ENCODE data around the gene DGKI.

DNA sequence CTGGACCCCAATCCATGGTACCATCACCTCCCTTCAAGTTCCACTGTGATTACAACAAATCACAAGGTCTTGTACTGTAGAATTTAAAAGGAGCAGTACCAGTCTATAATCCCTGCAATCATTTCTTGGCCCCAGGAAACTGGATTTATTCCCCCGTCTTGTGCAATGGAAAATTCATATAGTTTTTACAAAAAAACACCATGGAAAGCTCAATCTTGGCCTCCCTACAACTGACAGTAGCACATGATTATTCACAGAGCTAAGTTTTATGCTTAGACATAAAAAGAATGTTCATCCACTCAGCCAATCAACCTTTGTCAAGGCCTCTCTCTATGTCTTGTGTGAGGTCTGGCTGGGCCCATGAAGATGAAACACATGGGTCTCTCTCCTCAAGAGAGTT is 10.2 kb downstream of the DGKI start:
- TF ChIP-seq, protein P1, sequence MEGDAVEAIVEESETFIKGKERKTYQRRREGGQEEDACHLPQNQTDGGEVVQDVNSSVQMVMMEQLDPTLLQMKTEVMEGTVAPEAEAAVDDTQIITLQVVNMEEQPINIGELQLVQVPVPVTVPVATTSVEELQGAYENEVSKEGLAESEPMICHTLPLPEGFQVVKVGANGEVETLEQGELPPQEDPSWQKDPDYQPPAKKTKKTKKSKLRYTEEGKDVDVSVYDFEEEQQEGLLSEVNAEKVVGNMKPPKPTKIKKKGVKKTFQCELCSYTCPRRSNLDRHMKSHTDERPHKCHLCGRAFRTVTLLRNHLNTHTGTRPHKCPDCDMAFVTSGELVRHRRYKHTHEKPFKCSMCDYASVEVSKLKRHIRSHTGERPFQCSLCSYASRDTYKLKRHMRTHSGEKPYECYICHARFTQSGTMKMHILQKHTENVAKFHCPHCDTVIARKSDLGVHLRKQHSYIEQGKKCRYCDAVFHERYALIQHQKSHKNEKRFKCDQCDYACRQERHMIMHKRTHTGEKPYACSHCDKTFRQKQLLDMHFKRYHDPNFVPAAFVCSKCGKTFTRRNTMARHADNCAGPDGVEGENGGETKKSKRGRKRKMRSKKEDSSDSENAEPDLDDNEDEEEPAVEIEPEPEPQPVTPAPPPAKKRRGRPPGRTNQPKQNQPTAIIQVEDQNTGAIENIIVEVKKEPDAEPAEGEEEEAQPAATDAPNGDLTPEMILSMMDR (IDR thresholded peaks at IDR 0.05) = no peak
- TF ChIP-seq TCF7L2 (IDR thresholded peaks at IDR 0.05; ENCODE audit: low read depth, low read length) (no peak), REST (IDR thresholded peaks at IDR 0.05; ENCODE audit: insufficient read depth in 1 of 2, low read depth in 2 of 2, low read length in 1 of 2) (no peak), POLR2AphosphoS5 (IDR thresholded peaks at IDR 0.05; ENCODE audit: low read depth, low read length) (no peak)
